GDM1 (cell line): ENCODE data around the gene GALNT14.
"Not testable (repeated sequence)": the region's sequence is repeated elsewhere in the genome, so short reads cannot be mapped to it uniquely, and the experiment has no call there.

Source experiments
- DNase-seq: peaks from one replicate; lab custom pipeline; 2025; lab: John Stamatoyannopoulos, UW

GALNT14 gene

GRCh38 chr2:30938196-30938595 lies 200.0 kb downstream of the GALNT14 start:
- no peak for DNase-seq

DNA sequence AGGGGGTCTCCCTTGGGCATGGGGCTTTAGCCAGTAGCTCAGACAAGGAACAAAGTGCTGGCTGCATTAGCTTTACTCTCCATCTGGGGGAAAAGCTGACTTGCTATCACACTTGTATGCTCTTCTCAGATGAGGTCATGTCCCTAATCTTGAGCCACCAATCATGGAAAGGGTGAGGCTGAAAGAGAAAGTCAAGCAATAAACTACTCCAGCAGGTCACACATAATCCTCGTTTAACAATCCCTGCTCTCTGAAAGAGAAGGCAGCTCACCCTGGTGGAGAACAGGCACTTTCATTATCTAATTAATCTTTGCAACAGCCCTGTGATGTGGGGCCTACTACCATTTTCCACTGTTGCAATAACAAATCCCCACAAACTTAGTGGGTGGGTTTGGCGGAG lies 201.3 kb downstream of the GALNT14 start:
- DNase-seq: no peak

- DNase-seq: no peak
Measured at GRCh38 chr2:30935795-30936194, 202.4 kb downstream of the GALNT14 start.

DNA sequence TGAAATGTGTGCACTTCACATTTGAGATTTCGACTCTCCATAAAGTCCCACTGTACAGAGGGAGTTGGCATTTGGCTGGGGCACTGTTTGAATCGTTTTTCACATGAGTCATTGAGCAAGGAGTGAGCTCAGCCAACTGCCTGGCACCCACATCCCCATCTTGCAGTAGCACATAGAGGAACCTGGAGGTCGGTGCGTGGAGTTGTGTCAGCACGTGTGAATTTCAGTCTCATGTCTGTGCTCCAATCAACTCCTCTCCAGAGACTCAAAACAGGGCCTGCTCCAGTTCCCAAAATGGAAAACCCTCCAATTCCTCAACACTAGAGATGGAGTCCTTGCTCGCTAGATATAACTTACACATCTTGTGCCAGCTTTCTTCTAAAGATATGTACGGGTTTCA lies 204.2 kb downstream of the GALNT14 start:
- no peak for DNase-seq

DNA sequence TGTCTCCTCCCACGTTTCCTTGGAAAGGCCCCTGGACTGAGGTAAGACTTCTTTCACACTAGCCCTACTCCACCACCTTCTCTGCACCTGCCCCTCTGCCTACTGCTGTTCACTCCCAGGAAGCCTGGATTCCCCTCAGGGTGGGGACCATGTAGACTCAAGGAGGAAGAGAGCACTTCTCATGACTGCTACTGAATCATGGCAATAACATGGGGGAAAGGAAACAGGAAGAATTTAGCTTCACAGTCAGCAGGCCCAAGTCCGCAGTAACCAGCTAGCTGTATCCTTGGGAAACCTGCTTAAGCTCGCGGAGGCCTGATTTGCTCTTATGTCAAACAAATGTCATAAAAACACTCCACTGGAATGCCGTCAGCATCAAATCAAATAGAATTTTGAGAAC lies 204.7 kb downstream of the GALNT14 start:
- no peak for DNase-seq

DNA sequence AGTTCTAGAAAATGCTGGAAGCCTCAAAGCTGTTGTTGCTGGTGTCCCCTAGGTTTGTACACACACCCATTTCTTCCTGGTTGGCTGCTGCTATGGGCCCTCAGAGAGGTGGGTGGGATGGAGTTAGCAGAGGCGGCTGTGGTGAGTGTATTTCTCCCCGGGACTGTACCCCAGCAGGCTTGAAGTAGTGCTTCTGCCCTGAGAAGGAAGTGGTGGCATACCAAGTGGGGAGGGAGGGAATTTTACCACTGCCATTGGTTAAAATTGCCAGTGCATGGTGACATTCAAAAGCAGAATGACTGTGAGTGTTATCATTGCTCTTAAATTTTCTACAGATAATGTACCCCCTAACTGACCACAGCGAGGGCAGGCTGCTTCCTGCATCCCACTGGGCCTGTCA lies 205.4 kb downstream of the GALNT14 start:
- DNase-seq: no peak

GRCh38 chr2:30931841-30932407 lies 206.3 kb downstream of the GALNT14 start:
- no peak for DNase-seq

DNA sequence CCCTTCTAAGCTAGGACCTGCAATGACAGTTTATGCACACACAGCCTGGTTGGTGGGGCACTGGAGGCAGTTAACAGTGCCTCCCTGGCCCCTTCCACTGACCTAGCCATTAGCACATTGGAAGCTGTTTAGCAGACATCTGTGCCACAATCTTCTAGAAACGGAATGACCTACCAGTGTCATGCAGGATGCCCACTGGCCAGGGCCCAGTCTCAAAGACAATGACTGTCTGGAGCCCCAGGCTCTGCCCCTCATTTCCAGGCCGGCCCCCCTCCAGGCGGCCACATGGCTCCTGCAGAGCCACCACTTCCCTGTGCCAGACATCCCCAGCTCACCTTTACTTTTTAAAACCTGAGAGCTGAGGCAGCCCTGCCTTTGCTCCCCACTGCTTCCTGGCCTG lies 207.5 kb downstream of the GALNT14 start:
- no peak for DNase-seq

GRCh38 chr2:30927465-30928075 lies 210.7 kb downstream of the GALNT14 start:
- no peak for DNase-seq

GRCh38 chr2:30926606-30927005 lies 211.6 kb downstream of the GALNT14 start:
- no peak for DNase-seq

GRCh38 chr2:30923623-30924022 lies 214.6 kb downstream of the GALNT14 start:
- no peak for DNase-seq

DNA sequence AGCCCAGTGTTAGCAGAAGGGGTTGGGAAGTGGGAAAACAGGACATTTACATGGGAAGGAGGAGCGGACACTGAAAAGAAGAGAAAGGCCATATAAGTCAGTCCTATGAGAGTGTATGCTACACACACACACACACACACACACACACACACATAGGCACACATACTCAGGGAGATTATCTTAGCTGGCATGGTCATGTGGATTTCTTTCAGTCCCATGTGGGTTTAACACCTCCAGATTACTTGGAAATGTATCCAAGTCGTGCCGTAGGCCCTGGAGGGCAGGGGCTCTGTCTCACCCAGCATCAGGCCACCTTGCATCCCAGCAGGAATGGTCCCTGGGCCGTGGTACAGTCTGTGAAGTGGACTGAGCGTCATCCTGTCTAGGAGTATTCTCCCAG lies 217.7 kb downstream of the GALNT14 start:
- no peak for DNase-seq

DNA sequence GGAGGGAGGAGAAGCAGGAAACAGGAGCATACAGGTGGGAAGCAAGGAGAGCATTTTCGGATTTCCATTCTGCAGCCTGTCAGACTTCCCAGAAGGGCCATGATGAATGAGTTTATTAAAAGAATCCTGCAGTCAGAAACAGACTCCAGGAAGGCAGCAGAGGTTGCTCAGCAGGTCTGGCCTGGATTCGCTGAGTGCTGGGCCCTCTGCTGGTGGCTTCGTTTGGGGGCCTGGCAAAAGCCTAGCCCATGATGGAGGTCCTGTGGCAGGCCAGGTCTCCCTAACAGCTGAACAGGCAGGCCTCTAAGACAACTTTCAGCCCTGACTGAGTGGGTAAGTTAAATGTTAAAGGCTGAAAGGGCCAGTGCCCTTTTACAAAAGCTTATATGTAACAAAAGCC lies 222.8 kb downstream of the GALNT14 start:
- DNase-seq: no peak

DNA sequence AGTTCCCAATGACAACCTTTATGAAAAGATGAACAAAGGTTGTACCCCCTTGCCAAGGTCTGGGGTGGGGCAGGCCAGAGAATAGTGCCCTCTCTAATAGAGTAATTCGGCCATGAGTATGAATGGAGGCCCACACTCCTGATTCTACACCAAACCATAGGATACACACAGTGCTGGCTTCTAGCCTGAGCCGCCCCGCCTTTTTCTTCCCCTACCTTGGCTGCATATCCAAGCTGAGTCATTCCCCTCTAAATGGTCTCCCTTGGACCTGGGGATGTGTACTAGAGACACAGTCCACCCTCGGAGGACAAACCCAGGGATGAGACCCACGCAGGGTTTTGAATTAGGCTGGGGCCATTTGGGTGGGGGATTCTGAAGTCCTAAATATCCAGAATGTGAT lies 223.8 kb downstream of the GALNT14 start:
- DNase-seq: no peak

DNA sequence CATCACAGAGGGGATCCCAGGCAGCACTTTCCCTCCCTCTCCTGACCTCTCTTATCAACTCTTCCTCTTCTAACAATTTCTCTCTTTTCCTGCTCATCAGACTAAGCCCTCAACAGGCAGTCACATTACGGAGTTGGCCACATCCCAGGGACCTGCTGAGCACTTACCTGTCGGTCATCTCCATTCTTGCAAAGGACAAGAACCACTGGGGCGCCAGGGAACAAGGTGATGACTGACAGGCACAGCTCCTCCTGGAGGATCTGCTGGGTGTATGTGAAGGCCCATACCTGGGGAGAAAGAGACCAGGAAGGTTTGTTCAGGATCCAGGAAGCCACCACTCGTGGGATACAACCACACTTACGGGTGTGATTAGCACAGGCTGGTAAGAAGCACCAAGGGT lies 226.2 kb downstream of the GALNT14 start:
- DNase-seq: no peak

DNA sequence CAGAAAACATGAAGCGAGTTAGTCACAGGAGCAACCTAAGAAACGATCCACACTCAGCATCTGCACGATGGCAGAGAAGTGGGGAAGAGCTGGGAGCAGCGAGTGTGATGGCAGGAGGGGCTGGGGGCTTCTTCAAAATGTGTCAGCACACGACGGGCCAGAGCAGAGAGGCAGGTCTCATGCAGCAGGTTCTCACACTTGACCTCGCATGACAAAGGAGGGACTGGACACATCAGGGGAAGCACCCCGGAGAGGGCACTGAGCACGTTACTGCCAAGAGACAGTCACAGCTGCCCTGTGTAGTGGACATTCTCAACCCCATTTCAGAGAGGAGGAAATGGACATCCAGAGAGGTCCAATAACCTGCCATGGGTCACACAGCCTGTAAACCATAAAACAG lies 226.9 kb downstream of the GALNT14 start:
- DNase-seq: no peak

- no peak for DNase-seq
Measured at GRCh38 chr2:30910686-30911085, 227.6 kb downstream of the GALNT14 start.

DNA sequence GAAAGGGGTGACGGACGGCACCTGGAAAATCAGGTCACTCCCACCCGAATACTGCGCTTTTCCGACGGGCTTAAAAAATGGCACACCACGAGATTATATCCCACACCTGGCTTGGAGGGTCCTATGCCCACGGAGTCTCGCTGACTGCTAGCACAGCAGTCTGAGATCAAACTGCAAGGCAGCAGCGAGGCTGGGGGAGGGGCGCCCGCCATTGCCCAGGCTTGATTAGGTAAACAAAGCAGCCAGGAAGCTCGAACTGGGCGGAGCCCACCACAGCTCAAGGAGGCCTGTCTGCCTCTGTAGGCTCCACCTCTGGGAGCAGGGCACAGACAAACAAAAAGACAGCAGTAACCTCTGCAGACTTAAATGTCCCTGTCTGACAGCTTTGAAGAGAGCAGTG lies 233.8 kb downstream of the GALNT14 start:
- DNase-seq: not testable (repeated sequence)

GRCh38 chr2:30903326-30903725 lies 234.9 kb downstream of the GALNT14 start:
- DNase-seq: no peak

DNA sequence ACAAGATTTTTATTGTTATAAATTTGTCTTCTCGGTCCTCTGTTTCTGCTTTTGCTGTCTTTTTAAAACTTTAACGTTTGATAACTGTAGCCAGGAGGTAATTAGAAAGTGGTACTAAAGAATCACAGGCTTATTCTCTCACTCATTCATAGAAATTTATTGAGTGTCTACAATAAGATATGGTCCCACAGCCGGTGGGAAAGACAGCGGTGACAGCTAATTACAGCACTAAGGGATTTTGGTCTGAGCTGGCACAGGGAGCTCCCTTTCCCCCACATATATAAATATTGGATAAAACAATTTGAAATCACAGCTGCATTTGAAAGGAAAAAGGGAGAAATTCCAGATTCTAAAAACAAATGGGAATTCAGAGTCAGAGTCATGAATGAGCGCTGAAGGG lies 237.9 kb downstream of the GALNT14 start:
- DNase-seq: no peak

GRCh38 chr2:30899516-30900054 lies 238.7 kb downstream of the GALNT14 start:
- DNase-seq: no peak

DNA sequence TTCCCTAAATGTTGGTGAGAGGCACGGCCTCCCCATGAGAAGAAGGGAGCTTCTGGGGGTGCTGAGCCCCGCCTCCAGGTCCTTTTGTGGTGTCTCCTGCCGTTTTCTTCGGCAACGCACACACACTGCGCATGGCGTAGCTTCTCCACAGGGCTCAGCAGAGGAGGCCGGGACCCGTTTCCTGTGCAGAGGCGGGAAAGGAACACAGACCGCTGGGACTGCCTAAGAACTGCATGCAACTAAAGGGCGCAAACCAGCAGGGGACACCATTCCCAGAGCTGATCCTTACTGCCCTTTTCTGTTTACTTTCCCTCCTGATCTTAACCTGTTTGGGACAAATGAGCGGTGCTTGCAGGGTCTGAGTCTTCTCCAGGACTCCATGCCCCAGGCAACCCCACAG lies 240.7 kb downstream of the GALNT14 start:
- no peak for DNase-seq

DNA sequence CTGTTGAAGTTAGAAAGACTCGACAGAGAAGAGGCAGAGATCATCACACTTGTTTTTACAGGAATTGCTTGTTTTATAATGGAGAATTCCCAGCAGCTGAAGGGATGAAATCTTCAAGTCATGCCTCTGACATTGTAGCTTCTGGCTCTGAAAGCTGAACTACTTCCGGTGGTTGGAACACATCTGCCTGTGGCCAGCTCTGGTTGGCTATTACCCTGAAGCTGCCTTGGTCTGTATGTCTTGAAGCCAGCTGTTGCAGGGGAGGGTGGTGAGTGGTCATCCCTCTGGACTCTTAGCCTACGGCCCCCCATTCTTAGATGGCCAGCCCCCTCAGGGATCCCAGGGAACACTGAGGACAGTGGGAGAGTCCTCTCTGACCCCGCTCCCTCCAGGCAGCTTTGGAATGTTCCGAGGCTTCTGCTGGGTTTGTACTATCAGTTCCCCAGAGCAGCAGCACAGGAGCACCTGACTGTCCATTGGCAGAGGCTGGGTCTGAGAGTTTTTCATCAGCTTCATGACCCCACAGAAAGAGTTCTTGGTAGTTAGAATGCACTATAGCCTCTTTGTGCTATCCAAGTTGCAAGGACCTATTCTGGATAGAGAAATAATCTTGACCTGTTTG lies 243.6 kb downstream of the GALNT14 start:
- DNase-seq: no peak
